Right cardiac atrium (tissue), 5 donors: ENCODE results near the gene CELA3B. TPM values are rescaled to one million over a fixed set of nuclear protein-coding genes. Genes with fewer than 3 reads are reported as not detected.

Source experiments
- ATAC-seq, 2 donors: fragments of 200-7000 bp; cut with Tn5 transposase; one replicate each; pipeline versions ENCODE4 v1.8.0 to v1.9.1; 2020; ENCODE audit warnings: moderate library complexity in 2 of 2, mild to moderate bottlenecking in 1 of 2
- DNase-seq, 3 donors: peaks; one replicate each; pipeline ENCODE4 v3.0.0-alpha.2; 2020
- H3K27ac ChIP-seq: one replicate; pipeline ENCODE4 v1.5.1; 2013; ENCODE audit warnings: mild to moderate bottlenecking, low read length, control low read depth, moderate library complexity
- H3K27me3 ChIP-seq: one replicate; pipeline ENCODE4 v1.6.1; 2013; ENCODE audit not compliant: control insufficient read depth, insufficient read depth
- H3K4me1 ChIP-seq: one replicate; pipeline ENCODE4 v1.6.1; 2013; ENCODE audit warnings: low read length; ENCODE audit not compliant: control insufficient read depth, insufficient read depth
- H3K4me3 ChIP-seq: one replicate; pipeline ENCODE4 v1.5.1; 2013; ENCODE audit warnings: low read length, control low read depth
- H3K9me3 ChIP-seq: one replicate; pipeline ENCODE4 v1.6.1; 2013; ENCODE audit warnings: low read length; ENCODE audit not compliant: control insufficient read depth
- WGBS: extraction: QIAGEN DNeasy Blood & Tissue Kit; methylation state at CpG from one replicate; pipeline ENCODE4 v1.1.7; 2013; 5-methylcytosine and 5-hydroxymethylcytosine counted together
- intact Hi-C, 4 donors: fragments of 100-400 bp; cut with DNase I; formaldehyde crosslinking; loops; one replicate each; pipeline versions ENCODE4 v1.11.0 to v1.14.0; 2022 to 2023
- polyA plus RNA-seq: library from polyadenylated mRNA; stranded (reverse); fragments of 200-250 nt; gene quantifications from one replicate; pipeline ENCODE4 v1.2.3, GENCODE V29; 2013
- total RNA-seq, 4 donors: library from RNA; stranded (reverse); fragmentation: NEBNext Ultra II Directional; extraction: Animal tissue kit (Norgen Biotek cat#: 25700); gene quantifications; one replicate each; pipeline ENCODE4 v1.2.1, GENCODE V29; 2021
- donor health status: healthy with polysubstance abuse.
- donor health status: DM: no; HTN: yes; CAD: no.
- donor health status: DM: no; HTN: no; CAD: no.
- donor health status: DM: no; HTN: yes; CAD: no; lungs with severe emphysema.
- donor health status: DM: yes; HTN: yes; CAD: no.

The CELA3B gene
- total and polyA plus RNA-seq, 5 donors: 0.09 to 0.53 TPM; not detected in 3

DNA sequence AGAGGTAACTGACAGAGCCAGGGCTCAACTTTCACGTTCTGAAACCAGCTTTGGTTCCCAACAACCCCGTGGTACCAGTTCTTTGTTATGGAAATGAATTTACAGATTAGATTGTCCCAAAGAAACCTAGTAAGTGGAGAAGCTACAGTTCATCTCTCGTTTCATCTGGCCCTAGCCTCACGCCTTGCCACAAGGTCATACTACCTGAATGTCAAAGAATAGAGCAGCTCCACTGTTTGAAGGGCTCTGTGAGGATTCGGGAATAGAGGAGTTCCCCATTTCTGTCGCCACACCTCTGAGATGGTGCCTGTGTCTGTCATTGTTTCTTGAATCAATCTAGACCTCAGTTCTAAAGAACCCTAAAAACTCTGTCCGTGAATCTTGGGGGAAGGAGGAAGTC, 60.7 kb downstream of the CELA3B start:
- Histone ChIP-seq H3K27ac (no peak overlapping the region), H3K9me3 (no peaks in the 10 kb centered on the region), H3K27me3 (no peaks in the 10 kb centered on the region), H3K4me3 (no peak overlapping the region), H3K4me1 (peaks cover 2% of the 10 kb centered on the region)
- ATAC-seq: no peak
- WGBS: 63% methylated on average over 7 of the region's 7 CpGs
- intact Hi-C loops: no loop called here
- no peak for DNase-seq

DNA sequence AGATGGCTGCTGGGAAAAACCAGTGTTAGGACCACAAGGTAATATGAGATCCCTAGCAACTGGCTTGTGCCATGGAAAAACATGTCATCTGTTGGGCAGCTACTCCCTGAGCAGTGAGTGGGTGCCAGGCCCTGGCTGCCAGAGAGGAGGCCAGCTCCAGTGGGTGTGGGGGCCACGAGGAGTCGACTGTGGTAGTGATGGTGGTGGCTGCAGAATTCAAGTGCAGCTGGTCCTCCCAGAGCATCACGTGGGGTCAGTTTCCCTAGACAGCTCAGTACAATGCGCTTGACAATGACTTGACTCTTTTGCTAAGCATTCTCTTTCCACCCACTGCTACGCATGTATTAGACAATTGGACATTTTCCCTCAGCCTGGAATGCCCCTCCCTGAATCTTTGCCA, 61.2 kb downstream of the CELA3B start:
- Histone ChIP-seq H3K27me3 (no peaks in the 10 kb centered on the region), H3K4me1 (peaks cover 2% of the 10 kb centered on the region), H3K4me3 (no peak overlapping the region), H3K9me3 (no peaks in the 10 kb centered on the region), H3K27ac (no peak overlapping the region)
- ATAC-seq (peak; percentile 43 to 46), DNase-seq (peak in 1 of 3 donors; percentile 65)
- WGBS: 78% methylated on average over 5 of the region's 5 CpGs
- intact Hi-C loops: no loop called here

Other genes starting within 250 kb of the CELA3B start
- 10 to 100 TPM; 45.1 to 49.4 (median 46.0) TPM for gene USP48, start 193.9 kb upstream of the CELA3B start, total RNA-seq
- gene USP48, start 193.9 kb upstream of the CELA3B start, polyA plus RNA-seq: 19.9 TPM
- gene LDLRAD2, start 164.8 kb upstream of the CELA3B start, total RNA-seq: under 1 TPM in 2 of 4 donors, not detected in 2; 0.06 to 0.23 TPM
- 4.7 TPM for gene LDLRAD2, start 164.8 kb upstream of the CELA3B start, polyA plus RNA-seq
- 100 to 1,000 TPM; 320 to 659 (median 492) TPM for gene HSPG2, start 39.7 kb upstream of the CELA3B start, total RNA-seq
- 257 TPM for gene HSPG2, start 39.7 kb upstream of the CELA3B start, polyA plus RNA-seq
- under 1 TPM in 1 of 4 donors, not detected in 3; 0.86 TPM for gene CELA3A, start 24.6 kb downstream of the CELA3B start, total RNA-seq
- not detected for gene CELA3A, start 24.6 kb downstream of the CELA3B start, polyA plus RNA-seq
- 100 to 1,000 TPM; 121 to 178 (median 133) TPM for gene CDC42, start 75.7 kb downstream of the CELA3B start, total RNA-seq
- 92.1 TPM for gene CDC42, start 75.7 kb downstream of the CELA3B start, polyA plus RNA-seq
- under 1 TPM in 3 of 4 donors, not detected in 1; 0.14 to 0.25 (median 0.24) TPM for gene WNT4, start 166.1 kb downstream of the CELA3B start, total RNA-seq
- 0.05 TPM for gene WNT4, start 166.1 kb downstream of the CELA3B start, polyA plus RNA-seq